ENCODE measurements around the gene GABRB1. TPM values are rescaled to one million over a fixed set of nuclear protein-coding genes. Genes with fewer than 3 reads are reported as not detected.

Gene GABRB1
- total and polyA plus RNA-seq, 5 donors from 2014 or later: not detected

DNA sequence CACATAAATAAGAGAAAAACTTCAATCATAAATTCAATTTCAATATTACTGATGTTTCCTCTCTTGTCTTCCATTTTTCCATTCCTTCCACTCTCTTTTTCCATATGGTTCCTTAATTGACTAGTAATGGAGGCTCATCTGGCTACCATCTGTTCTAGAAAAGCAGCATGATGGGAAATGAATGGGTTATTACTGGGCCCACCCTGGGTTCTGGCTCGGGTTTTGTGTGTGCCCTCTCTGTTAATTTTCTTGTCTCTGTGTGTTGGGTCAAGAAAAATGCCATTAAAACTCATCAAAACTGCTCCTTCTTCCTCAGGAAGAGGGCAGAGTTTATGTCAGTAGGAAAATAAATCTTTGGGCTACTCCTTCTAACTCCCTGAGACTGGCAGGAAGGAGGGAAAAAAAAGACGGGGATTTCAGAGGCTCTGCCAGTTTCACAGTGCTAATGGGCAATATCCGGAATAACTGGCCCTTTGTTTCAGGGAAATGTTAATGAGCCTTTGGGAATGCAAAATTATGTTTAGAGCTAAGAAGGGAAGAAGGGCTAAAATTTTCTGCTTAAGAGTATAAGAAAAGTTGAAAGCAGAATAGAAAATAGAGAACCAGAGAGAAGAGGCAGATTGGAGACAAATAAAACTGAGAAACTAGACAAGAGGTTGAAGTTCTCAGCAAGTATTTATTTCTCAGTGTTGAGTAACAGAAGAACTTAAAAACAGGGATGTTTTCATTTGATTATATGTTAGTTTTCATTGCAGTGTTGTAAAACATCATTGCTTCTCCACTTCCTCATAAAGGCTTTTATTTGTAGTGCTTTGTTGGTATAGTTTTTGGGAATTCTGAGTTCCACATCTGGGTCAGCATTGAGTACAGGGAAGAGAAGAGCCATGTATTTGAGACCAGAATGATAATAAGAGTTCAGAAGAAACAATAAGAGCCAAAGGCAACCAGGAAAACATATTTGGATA, 19.7 kb downstream of the GABRB1 start:
- Histone ChIP-seq H3K36me3 (ENCODE audit: control insufficient read depth, insufficient read depth, low read length) (no peaks in the 10 kb centered on the region), H3K27ac (ENCODE audit: insufficient read depth, low read length, poor library complexity, severe bottlenecking) (no peak overlapping the region), H3K4me1 (ENCODE audit: control insufficient read depth, insufficient read depth, low read length, poor library complexity, severe bottlenecking) (no peaks in the 10 kb centered on the region), H3K4me3 (ENCODE audit: low read depth, low read length) (no peak overlapping the region), H3K9me3 (ENCODE audit: control insufficient read depth in 2 of 2, low read length in 2 of 2) (no peaks in the 10 kb centered on the region), H3K27me3 (ENCODE audit: control insufficient read depth, insufficient read depth, low read length) (no peaks in the 10 kb centered on the region)
- H3K4me3 Mint-ChIP-seq: no peak overlapping the region
- no peaks in the 10 kb centered on the region for H3K36me3 Mint-ChIP-seq
- no peaks in the 10 kb centered on the region for H3K4me1 Mint-ChIP-seq
- no peak for ATAC-seq (ENCODE audit: low read depth in 2 of 2)
- H3K27ac Mint-ChIP-seq: no peak overlapping the region
- DNase-seq: no peak
- peaks cover 4% of the 10 kb centered on the region for H3K27me3 Mint-ChIP-seq
- H3K9me3 Mint-ChIP-seq: peaks cover 0 to 5% (median 0%) of the 10 kb centered on the region in 7 donors

- ATAC-seq (ENCODE audit: low read depth in 2 of 2) (no peak), DNase-seq (no peak)
- no peaks in the 10 kb centered on the region for H3K36me3 ChIP-seq (ENCODE audit: control insufficient read depth, insufficient read depth, low read length)
- Mint-ChIP-seq H3K9me3 (peaks cover 0 to 7% (median 0%) of the 10 kb centered on the region in 7 donors), H3K27ac (no peak overlapping the region), H3K4me1 (no peaks in the 10 kb centered on the region), H3K4me3 (no peak overlapping the region), H3K27me3 (no peaks in the 10 kb centered on the region), H3K36me3 (no peaks in the 10 kb centered on the region)
- no peak overlapping the region for H3K4me3 ChIP-seq (ENCODE audit: low read depth, low read length)
- no peak overlapping the region for H3K27ac ChIP-seq (ENCODE audit: insufficient read depth, low read length, poor library complexity, severe bottlenecking)
- no peaks in the 10 kb centered on the region for H3K4me1 ChIP-seq (ENCODE audit: control insufficient read depth, insufficient read depth, low read length, poor library complexity, severe bottlenecking)
- no peaks in the 10 kb centered on the region for H3K9me3 ChIP-seq (ENCODE audit: control insufficient read depth in 2 of 2, low read length in 2 of 2)
- H3K27me3 ChIP-seq (ENCODE audit: control insufficient read depth, insufficient read depth, low read length): no peaks in the 10 kb centered on the region
These were observed 22.1 kb downstream of the GABRB1 start for GRCh38 chr4:47053485-47053884.

DNA sequence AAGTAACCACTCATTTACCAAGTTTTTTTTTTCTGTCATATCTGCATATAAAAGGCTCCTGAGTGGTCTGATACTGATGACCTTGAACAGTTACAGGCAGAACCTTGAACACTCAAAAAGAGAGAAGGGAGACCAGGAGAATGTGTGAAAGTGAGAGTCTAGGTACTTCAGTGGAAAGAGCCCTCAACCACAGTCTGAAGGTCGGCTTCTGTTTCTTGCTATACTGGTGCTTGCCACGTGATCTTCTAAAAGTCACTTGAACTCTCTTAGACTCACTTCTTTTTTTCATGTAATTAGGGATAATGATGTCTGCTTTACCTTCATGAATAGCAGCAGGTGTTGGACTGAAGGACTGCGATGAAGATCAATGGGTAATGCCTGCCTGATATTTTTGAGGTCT, 22.8 kb downstream of the GABRB1 start:
- ATAC-seq (ENCODE audit: low read depth in 2 of 2) (no peak), DNase-seq (no peak)
- no peaks in the 10 kb centered on the region for H3K4me1 Mint-ChIP-seq
- no peak overlapping the region for H3K4me3 Mint-ChIP-seq
- no peaks in the 10 kb centered on the region for H3K36me3 ChIP-seq (ENCODE audit: control insufficient read depth, insufficient read depth, low read length)
- no peak overlapping the region for H3K27ac Mint-ChIP-seq
- H3K4me3 ChIP-seq (ENCODE audit: low read depth, low read length): no peak overlapping the region
- H3K27ac ChIP-seq (ENCODE audit: insufficient read depth, low read length, poor library complexity, severe bottlenecking): no peak overlapping the region
- H3K27me3 ChIP-seq (ENCODE audit: control insufficient read depth, insufficient read depth, low read length): no peaks in the 10 kb centered on the region
- H3K9me3 ChIP-seq (ENCODE audit: control insufficient read depth in 2 of 2, low read length in 2 of 2): no peaks in the 10 kb centered on the region
- H3K4me1 ChIP-seq (ENCODE audit: control insufficient read depth, insufficient read depth, low read length, poor library complexity, severe bottlenecking): no peaks in the 10 kb centered on the region
- H3K9me3 Mint-ChIP-seq: peaks cover 0 to 7% (median 0%) of the 10 kb centered on the region in 7 donors
- no peaks in the 10 kb centered on the region for H3K27me3 Mint-ChIP-seq
- no peaks in the 10 kb centered on the region for H3K36me3 Mint-ChIP-seq

DNA sequence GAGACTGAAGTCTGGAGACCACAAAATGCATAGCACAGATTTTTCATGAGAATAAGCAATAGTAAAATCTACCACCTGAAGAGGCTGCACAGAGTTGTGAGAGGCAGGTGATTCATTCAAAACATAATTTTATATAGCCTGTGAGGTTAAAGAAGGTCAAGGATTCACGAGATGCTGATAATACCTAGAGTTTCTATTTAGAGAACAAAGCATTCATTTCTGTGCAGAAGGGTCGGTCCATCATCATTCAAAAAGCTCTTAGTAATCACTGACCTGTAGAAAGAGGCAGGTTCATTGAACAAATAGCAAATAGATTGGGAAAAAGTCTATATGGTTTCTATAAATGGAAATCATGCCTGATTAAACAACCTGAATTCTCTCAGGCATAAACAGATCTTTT, 26.6 kb downstream of the GABRB1 start:
- Histone ChIP-seq H3K36me3 (ENCODE audit: control insufficient read depth, insufficient read depth, low read length) (no peaks in the 10 kb centered on the region), H3K9me3 (ENCODE audit: control insufficient read depth in 2 of 2, low read length in 2 of 2) (no peaks in the 10 kb centered on the region), H3K27ac (ENCODE audit: insufficient read depth, low read length, poor library complexity, severe bottlenecking) (no peak overlapping the region), H3K4me3 (ENCODE audit: low read depth, low read length) (no peak overlapping the region), H3K27me3 (ENCODE audit: control insufficient read depth, insufficient read depth, low read length) (no peaks in the 10 kb centered on the region), H3K4me1 (ENCODE audit: control insufficient read depth, insufficient read depth, low read length, poor library complexity, severe bottlenecking) (no peaks in the 10 kb centered on the region)
- Mint-ChIP-seq H3K4me1 (no peaks in the 10 kb centered on the region), H3K4me3 (no peak overlapping the region), H3K36me3 (no peaks in the 10 kb centered on the region), H3K27me3 (no peaks in the 10 kb centered on the region), H3K27ac (no peak overlapping the region), H3K9me3 (peaks cover 0 to 4% (median 0%) of the 10 kb centered on the region in 7 donors)
- ATAC-seq (ENCODE audit: low read depth in 2 of 2): no peak
- no peak for DNase-seq

DNA sequence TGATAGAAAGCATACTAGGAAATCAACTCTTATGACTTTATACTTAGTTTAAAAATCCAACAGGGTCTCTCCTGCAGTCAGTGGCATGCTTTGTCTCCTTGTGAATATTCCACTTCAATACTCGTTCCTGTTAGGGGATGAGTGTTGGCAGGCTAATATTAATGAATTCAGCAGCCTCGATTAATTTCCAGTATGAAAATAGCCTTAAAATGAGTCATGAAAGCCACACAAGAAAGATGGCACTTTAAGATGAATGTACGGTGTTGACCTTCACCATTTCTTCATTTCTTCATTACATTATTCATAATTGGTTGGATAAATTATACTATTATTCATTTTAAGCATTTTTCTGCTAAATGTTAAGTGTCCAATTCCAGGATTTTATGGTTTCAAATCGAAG, 29.2 kb downstream of the GABRB1 start:
- Histone ChIP-seq H3K4me1 (ENCODE audit: control insufficient read depth, insufficient read depth, low read length, poor library complexity, severe bottlenecking) (no peaks in the 10 kb centered on the region), H3K36me3 (ENCODE audit: control insufficient read depth, insufficient read depth, low read length) (no peaks in the 10 kb centered on the region), H3K4me3 (ENCODE audit: low read depth, low read length) (no peak overlapping the region), H3K9me3 (ENCODE audit: control insufficient read depth in 2 of 2, low read length in 2 of 2) (no peaks in the 10 kb centered on the region), H3K27ac (ENCODE audit: insufficient read depth, low read length, poor library complexity, severe bottlenecking) (no peak overlapping the region), H3K27me3 (ENCODE audit: control insufficient read depth, insufficient read depth, low read length) (no peaks in the 10 kb centered on the region)
- ATAC-seq (ENCODE audit: low read depth in 2 of 2) (no peak), DNase-seq (no peak)
- H3K27ac Mint-ChIP-seq: no peak overlapping the region
- peaks cover 0 to 6% (median 0%) of the 10 kb centered on the region in 7 donors for H3K9me3 Mint-ChIP-seq
- H3K4me1 Mint-ChIP-seq: no peaks in the 10 kb centered on the region
- H3K27me3 Mint-ChIP-seq: no peaks in the 10 kb centered on the region
- H3K36me3 Mint-ChIP-seq: no peaks in the 10 kb centered on the region
- H3K4me3 Mint-ChIP-seq: no peak overlapping the region

- no peaks in the 10 kb centered on the region for H3K4me1 Mint-ChIP-seq
- no peaks in the 10 kb centered on the region for H3K27me3 Mint-ChIP-seq
- H3K36me3 Mint-ChIP-seq: no peaks in the 10 kb centered on the region
- H3K27me3 ChIP-seq (ENCODE audit: control insufficient read depth, insufficient read depth, low read length): no peaks in the 10 kb centered on the region
- DNase-seq (no peak), ATAC-seq (ENCODE audit: low read depth in 2 of 2) (no peak)
- no peak overlapping the region for H3K4me3 ChIP-seq (ENCODE audit: low read depth, low read length)
- H3K9me3 Mint-ChIP-seq: peaks cover 0 to 6% (median 0%) of the 10 kb centered on the region in 7 donors
- no peaks in the 10 kb centered on the region for H3K36me3 ChIP-seq (ENCODE audit: control insufficient read depth, insufficient read depth, low read length)
- H3K9me3 ChIP-seq (ENCODE audit: control insufficient read depth in 2 of 2, low read length in 2 of 2): no peaks in the 10 kb centered on the region
- no peak overlapping the region for H3K27ac Mint-ChIP-seq
- no peak overlapping the region for H3K4me3 Mint-ChIP-seq
- no peak overlapping the region for H3K27ac ChIP-seq (ENCODE audit: insufficient read depth, low read length, poor library complexity, severe bottlenecking)
- H3K4me1 ChIP-seq (ENCODE audit: control insufficient read depth, insufficient read depth, low read length, poor library complexity, severe bottlenecking): no peaks in the 10 kb centered on the region
These were observed 30.1 kb downstream of the GABRB1 start for GRCh38 chr4:47061435-47061834.

DNA sequence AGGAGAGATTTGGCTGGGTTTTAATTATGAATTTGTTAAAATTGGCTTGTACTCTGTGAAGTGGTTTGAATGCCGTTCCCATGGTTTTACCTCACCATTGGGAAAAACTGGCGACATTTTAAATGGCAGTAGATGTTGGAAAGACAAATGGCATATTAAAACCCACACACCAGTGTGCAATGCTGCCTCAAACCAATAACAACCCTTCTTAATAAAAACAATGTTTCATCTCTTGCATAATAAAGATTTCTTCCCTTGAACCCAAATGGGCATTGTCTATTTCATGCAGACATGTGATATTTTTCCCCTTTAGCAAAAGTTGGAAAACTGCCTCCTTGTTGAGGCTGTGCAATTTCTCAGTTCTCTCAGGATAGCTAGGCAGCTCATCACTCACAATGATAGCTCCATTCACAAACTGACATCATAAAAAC, 33.7 kb downstream of the GABRB1 start:
- Histone ChIP-seq H3K4me1 (ENCODE audit: control insufficient read depth, insufficient read depth, low read length, poor library complexity, severe bottlenecking) (no peaks in the 10 kb centered on the region), H3K27me3 (ENCODE audit: control insufficient read depth, insufficient read depth, low read length) (no peaks in the 10 kb centered on the region), H3K27ac (ENCODE audit: insufficient read depth, low read length, poor library complexity, severe bottlenecking) (no peak overlapping the region), H3K36me3 (ENCODE audit: control insufficient read depth, insufficient read depth, low read length) (no peaks in the 10 kb centered on the region), H3K4me3 (ENCODE audit: low read depth, low read length) (no peak overlapping the region), H3K9me3 (ENCODE audit: control insufficient read depth in 2 of 2, low read length in 2 of 2) (no peaks in the 10 kb centered on the region)
- no peak for DNase-seq
- Mint-ChIP-seq H3K9me3 (peaks cover 0 to 7% (median 2%) of the 10 kb centered on the region in 7 donors), H3K27ac (no peak overlapping the region), H3K36me3 (no peaks in the 10 kb centered on the region), H3K4me1 (no peaks in the 10 kb centered on the region), H3K4me3 (no peak overlapping the region), H3K27me3 (no peaks in the 10 kb centered on the region)
- no peak for ATAC-seq (ENCODE audit: low read depth in 2 of 2)

- no peaks in the 10 kb centered on the region for H3K4me1 Mint-ChIP-seq
- no peaks in the 10 kb centered on the region for H3K36me3 Mint-ChIP-seq
- no peak for DNase-seq
- Histone ChIP-seq H3K27ac (ENCODE audit: insufficient read depth, low read length, poor library complexity, severe bottlenecking) (no peak overlapping the region), H3K36me3 (ENCODE audit: control insufficient read depth, insufficient read depth, low read length) (no peaks in the 10 kb centered on the region), H3K9me3 (ENCODE audit: control insufficient read depth in 2 of 2, low read length in 2 of 2) (no peaks in the 10 kb centered on the region), H3K4me1 (ENCODE audit: control insufficient read depth, insufficient read depth, low read length, poor library complexity, severe bottlenecking) (no peaks in the 10 kb centered on the region), H3K27me3 (ENCODE audit: control insufficient read depth, insufficient read depth, low read length) (no peaks in the 10 kb centered on the region), H3K4me3 (ENCODE audit: low read depth, low read length) (no peak overlapping the region)
- no peak overlapping the region for H3K27ac Mint-ChIP-seq
- ATAC-seq (ENCODE audit: low read depth in 2 of 2): no peak
- no peak overlapping the region for H3K4me3 Mint-ChIP-seq
- H3K9me3 Mint-ChIP-seq: peaks cover 0 to 6% (median 2%) of the 10 kb centered on the region in 7 donors
- H3K27me3 Mint-ChIP-seq: no peaks in the 10 kb centered on the region
These were observed 37.6 kb downstream of the GABRB1 start for GRCh38 chr4:47068986-47069385.
